HG02885 (cell line): ENCODE data around the gene TXNL4B.

Source experiments
- ATAC-seq: cut with Tn5 transposase; IDR thresholded peaks from one replicate; pipeline ENCODE4 v1.9.1; 2021; ENCODE audit warnings: mild to moderate bottlenecking; ENCODE audit not compliant: unreplicated experiment, poor library complexity

TXNL4B gene

GRCh38 chr16:72043058-72043457 is 50.4 kb downstream of the TXNL4B start:
- ATAC-seq: no peak

- no peak for ATAC-seq
These were observed 51.2 kb downstream of the TXNL4B start for GRCh38 chr16:72042157-72042660.

GRCh38 chr16:72036098-72036497 is 57.3 kb downstream of the TXNL4B start:
- ATAC-seq: no peak
